NK-92 (cell line): Measurements from ENCODE around the gene KAT5.
"Not testable (repeated sequence)": the region's sequence is repeated elsewhere in the genome, so short reads cannot be mapped to it uniquely, and the experiment has no call there.

Experiments used
- DNase-seq: peaks from one replicate; lab custom pipeline; 2025; ENCODE audit not compliant: unreplicated experiment; lab: John Stamatoyannopoulos, UW

The KAT5 gene

GRCh38 chr11:65708451-65708850, 3.6 kb upstream of the KAT5 start:
- DNase-seq = no peak

- DNase-seq = no peak
These were observed 2.4 kb upstream of the KAT5 start for GRCh38 chr11:65709661-65710060.

GRCh38 chr11:65710421-65710820, 1.6 kb upstream of the KAT5 start:
- DNase-seq = no peak

GRCh38 chr11:65712633-65713076, 603 bp downstream of the KAT5 start:
- DNase-seq = no peak

GRCh38 chr11:65713212-65713969, 1.3 kb downstream of the KAT5 start:
- no peak for DNase-seq

GRCh38 chr11:65714433-65714832, 2.4 kb downstream of the KAT5 start:
- no peak for DNase-seq

- no peak for DNase-seq
These were observed 4.2 kb downstream of the KAT5 start for GRCh38 chr11:65716302-65716701.

- no peak for DNase-seq
These were observed 4.8 kb downstream of the KAT5 start for GRCh38 chr11:65716774-65717405.

- no peak for DNase-seq
These were observed 5.9 kb downstream of the KAT5 start for GRCh38 chr11:65717906-65718305.

GRCh38 chr11:65718531-65718930, 6.5 kb downstream of the KAT5 start:
- DNase-seq = no peak

GRCh38 chr11:65718964-65719492, 7.0 kb downstream of the KAT5 start:
- DNase-seq = no peak

- DNase-seq = no peak
These were observed 7.8 kb downstream of the KAT5 start for GRCh38 chr11:65719871-65720210.

- no peak for DNase-seq
These were observed 8.3 kb downstream of the KAT5 start, which contains the start of gene RNASEH2C for GRCh38 chr11:65720211-65720934. RNASEH2C (minus strand) TSS chr11:65720798; CDS start chr11:65720758, 40 bp downstream.

- no peak for DNase-seq
These were observed 10.2 kb downstream of the KAT5 start for GRCh38 chr11:65722261-65722660.

GRCh38 chr11:65726660-65727059, 14.6 kb downstream of the KAT5 start:
- no peak for DNase-seq

- no peak for DNase-seq
These were observed 15.8 kb downstream of the KAT5 start for GRCh38 chr11:65727865-65728264.

- no peak for DNase-seq
These were observed 18.4 kb downstream of the KAT5 start for GRCh38 chr11:65730461-65730860.

- DNase-seq = not testable (repeated sequence)
These were observed 23.1 kb downstream of the KAT5 start for GRCh38 chr11:65735111-65735510.

- DNase-seq = no peak
These were observed 24.8 kb downstream of the KAT5 start for GRCh38 chr11:65736810-65737209.

GRCh38 chr11:65739022-65739421, 27.0 kb downstream of the KAT5 start:
- no peak for DNase-seq

GRCh38 chr11:65741185-65741584, 29.1 kb downstream of the KAT5 start:
- no peak for DNase-seq

- no peak for DNase-seq
These were observed 30.3 kb downstream of the KAT5 start for GRCh38 chr11:65742353-65742752.
